Tibial nerve (tissue), 4 donors: ENCODE measurements around the gene NRN1L. TPM values are rescaled to one million over a fixed set of nuclear protein-coding genes. Genes with fewer than 3 reads are reported as not detected.

Experiments
- DNase-seq, 2 donors: peaks; one replicate each; pipeline ENCODE4 v3.0.0-alpha.2; 2019; ENCODE audit warnings: low spot score in 2 of 2
- H3K27ac ChIP-seq, 4 donors: fragments of 200-600 bp; sonication (generic) in 3 of 4; one replicate each; pipeline ENCODE4 v1.5.1; 2017 to 2019; ENCODE audit warnings: mild to moderate bottlenecking in 1 of 4
- H3K27me3 ChIP-seq, 2 donors: fragments of 200-600 bp; sonication (generic) in 1 of 2; one replicate each; pipeline versions ENCODE4 v1.5.1 to v1.6.0; 2017 to 2019
- H3K36me3 ChIP-seq, 3 donors: fragments of 200-600 bp; sonication (generic); one replicate each; pipeline ENCODE4 v1.5.1; 2018 to 2019
- H3K4me1 ChIP-seq, 4 donors: fragments of 200-600 bp; sonication (generic) in 3 of 4; one replicate each; pipeline ENCODE4 v1.5.1; 2017 to 2019
- H3K4me3 ChIP-seq, 4 donors: fragments of 200-600 bp; sonication (generic) in 3 of 4; one replicate each; pipeline ENCODE4 v1.5.1; 2017 to 2019; ENCODE audit warnings: mild to moderate bottlenecking in 1 of 4, moderate library complexity in 1 of 4
- H3K9me3 ChIP-seq, 4 donors: fragments of 200-600 bp; sonication (generic) in 3 of 4; one replicate each; pipeline ENCODE4 v1.5.1; 2017 to 2019
- EP300 ChIP-seq, 2 donors: sonication (generic); formaldehyde crosslinking; IDR thresholded peaks; one replicate each; pipeline ENCODE4 v1.6.1; 2017; ENCODE audit warnings: antibody characterized with exemption in 2 of 2, mild to moderate bottlenecking in 1 of 2
- POLR2A ChIP-seq, 2 donors: fragments of 450-650 bp; IDR thresholded peaks; one replicate each; pipeline ENCODE4 v1.6.1; 2017; ENCODE audit warnings: antibody characterized with exemption in 2 of 2, mild to moderate bottlenecking in 2 of 2, moderate library complexity in 2 of 2
- WGBS, 2 donors: methylation state at CpG; one replicate each; pipeline ENCODE4 v1.1.5; 2018; 5-methylcytosine and 5-hydroxymethylcytosine counted together
- total RNA-seq, 4 donors: library from RNA; depleted of rRNA; stranded (reverse); fragments of >200 nt; gene quantifications; one replicate each; pipeline ENCODE4 v1.1.0, GENCODE V29; 2016
- TF ChIP-seq, protein P1 (sequence below), 5 experiments: fragments of 200-600 bp in 3 of 5; fragments of 450-650 bp in 2 of 5; sonication (generic) in 3 of 5; IDR thresholded peaks; one replicate each; pipeline ENCODE4 v1.5.1; 2016 to 2019; ENCODE audit warnings: antibody characterized with exemption in 5 of 5, mild to moderate bottlenecking in 3 of 5, moderate library complexity in 2 of 5

The NRN1L gene
- total RNA-seq, 4 donors from 2014 or later: 2.0 to 15.1 (median 3.9) TPM

DNA sequence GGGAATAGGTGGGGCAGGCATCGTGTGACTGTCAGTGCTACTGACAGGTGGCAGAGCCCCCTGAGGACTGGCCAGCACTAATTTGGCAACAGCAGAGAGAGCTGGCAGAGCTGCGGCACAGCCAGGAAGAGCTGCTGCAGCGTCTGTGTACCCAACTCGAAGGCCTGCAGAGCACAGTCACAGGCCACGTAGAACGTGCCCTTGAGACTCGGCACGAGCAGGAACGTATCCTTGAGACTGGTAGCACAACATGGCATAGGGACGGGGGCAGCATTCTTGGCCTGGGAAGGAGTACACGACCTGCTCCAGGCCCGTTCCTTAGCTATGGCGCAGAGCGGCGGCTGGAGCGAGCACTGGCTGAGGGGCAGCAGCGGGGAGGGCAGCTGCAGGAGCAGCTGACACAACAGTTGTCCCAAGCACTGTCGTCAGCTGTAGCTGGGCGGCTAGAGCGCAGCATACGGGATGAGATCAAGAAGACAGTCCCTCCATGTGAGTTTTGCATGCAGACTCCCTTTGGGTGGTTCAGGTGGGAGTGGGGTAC lies 3.0 kb upstream of the NRN1L start:
- Histone ChIP-seq H3K4me3 (no peak overlapping the region), H3K27me3 (no peaks in the 10 kb centered on the region), H3K36me3 (peaks cover 4 to 89% (median 49%) of the 10 kb centered on the region in 3 donors), H3K27ac (no peak overlapping the region), H3K9me3 (no peaks in the 10 kb centered on the region), H3K4me1 (peaks cover 0 to 16% (median 7%) of the 10 kb centered on the region in 4 donors)
- 87 to 88% methylated on average over 21 of the region's 21 CpGs for WGBS, 2 donors
- TF ChIP-seq EP300 (IDR thresholded peaks at IDR 0.05): no peak
- no peak for TF ChIP-seq POLR2A (IDR thresholded peaks at IDR 0.05)
- TF ChIP-seq, protein P1, sequence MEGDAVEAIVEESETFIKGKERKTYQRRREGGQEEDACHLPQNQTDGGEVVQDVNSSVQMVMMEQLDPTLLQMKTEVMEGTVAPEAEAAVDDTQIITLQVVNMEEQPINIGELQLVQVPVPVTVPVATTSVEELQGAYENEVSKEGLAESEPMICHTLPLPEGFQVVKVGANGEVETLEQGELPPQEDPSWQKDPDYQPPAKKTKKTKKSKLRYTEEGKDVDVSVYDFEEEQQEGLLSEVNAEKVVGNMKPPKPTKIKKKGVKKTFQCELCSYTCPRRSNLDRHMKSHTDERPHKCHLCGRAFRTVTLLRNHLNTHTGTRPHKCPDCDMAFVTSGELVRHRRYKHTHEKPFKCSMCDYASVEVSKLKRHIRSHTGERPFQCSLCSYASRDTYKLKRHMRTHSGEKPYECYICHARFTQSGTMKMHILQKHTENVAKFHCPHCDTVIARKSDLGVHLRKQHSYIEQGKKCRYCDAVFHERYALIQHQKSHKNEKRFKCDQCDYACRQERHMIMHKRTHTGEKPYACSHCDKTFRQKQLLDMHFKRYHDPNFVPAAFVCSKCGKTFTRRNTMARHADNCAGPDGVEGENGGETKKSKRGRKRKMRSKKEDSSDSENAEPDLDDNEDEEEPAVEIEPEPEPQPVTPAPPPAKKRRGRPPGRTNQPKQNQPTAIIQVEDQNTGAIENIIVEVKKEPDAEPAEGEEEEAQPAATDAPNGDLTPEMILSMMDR (IDR thresholded peaks at IDR 0.05): no peak
- DNase-seq: no peak

DNA sequence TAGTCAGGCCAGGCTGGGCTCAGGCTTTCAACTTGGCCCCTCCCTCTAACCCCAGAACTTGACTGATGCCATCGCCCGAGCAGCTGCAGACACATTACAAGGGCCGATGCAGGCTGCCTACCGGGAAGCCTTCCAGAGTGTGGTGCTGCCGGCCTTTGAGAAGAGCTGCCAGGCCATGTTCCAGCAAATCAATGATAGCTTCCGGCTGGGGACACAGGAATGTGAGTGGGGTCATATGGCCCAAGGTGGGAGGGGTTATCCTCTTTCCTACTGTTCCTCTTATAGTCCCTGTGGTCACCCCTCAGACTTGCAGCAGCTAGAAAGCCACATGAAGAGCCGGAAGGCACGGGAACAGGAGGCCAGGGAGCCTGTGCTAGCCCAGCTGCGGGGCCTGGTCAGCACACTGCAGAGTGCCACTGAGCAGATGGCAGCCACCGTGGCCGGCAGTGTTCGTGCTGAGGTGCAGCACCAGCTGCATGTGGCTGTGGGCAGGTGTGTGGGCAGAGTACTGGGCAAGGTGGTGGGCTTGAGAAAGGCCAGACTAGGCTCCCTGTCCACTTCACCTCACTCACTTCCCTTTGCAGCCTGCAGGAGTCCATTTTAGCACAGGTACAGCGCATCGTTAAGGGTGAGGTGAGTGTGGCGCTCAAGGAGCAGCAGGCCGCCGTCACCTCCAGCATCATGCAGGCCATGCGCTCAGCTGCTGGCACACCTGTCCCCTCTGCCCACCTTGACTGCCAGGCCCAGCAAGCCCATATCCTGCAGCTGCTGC lies 2.1 kb upstream of the NRN1L start:
- Histone ChIP-seq H3K4me1 (peaks cover 0 to 16% (median 7%) of the 10 kb centered on the region in 4 donors), H3K27me3 (no peaks in the 10 kb centered on the region), H3K9me3 (no peaks in the 10 kb centered on the region), H3K4me3 (no peak overlapping the region), H3K27ac (peak overlapping the region in 1 of 4 donors; percentile 79), H3K36me3 (peaks cover 4 to 85% (median 48%) of the 10 kb centered on the region in 3 donors)
- 68 to 78% methylated on average over 15 of the region's 18 CpGs for WGBS, 2 donors
- TF ChIP-seq, protein P1 (IDR thresholded peaks at IDR 0.05): no peak
- TF ChIP-seq POLR2A (IDR thresholded peaks at IDR 0.05) (no peak), EP300 (IDR thresholded peaks at IDR 0.05) (no peak)
- no peak for DNase-seq

DNA sequence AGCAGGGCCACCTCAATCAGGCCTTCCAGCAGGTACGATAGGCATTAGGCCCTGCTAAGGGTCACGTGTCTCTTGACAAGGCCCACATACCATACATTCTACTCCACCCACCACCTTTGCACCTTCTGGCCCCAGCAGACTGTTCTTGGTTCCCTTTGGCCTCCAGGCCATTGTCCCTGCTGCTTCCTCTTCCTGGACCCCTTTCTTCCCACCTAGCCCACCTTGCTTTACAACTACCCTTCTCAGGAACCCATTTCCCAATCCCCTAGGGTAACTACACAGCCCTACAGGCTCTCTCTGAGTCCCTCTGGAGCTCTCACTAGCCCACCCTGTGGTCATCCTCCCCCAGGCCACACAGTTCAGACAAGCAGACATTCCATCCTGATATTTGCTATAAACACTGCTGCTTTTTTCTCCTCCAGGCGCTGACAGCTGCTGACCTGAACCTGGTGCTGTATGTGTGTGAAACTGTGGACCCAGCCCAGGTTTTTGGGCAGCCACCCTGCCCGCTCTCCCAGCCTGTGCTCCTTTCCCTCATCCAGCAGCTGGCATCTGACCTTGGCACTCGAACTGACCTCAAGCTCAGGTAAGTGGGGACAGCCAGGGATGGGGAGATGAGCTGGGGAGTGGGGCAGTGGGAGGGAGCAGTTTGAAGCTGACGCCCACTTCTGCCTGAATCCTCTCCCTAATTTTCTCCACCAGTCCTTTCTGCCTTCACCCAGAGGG lies 1.4 kb upstream of the NRN1L start:
- 64 to 75% methylated on average over 6 of the region's 6 CpGs for WGBS, 2 donors
- DNase-seq: no peak
- H3K36me3 ChIP-seq: peaks cover 4 to 77% (median 41%) of the 10 kb centered on the region in 3 donors

DNA sequence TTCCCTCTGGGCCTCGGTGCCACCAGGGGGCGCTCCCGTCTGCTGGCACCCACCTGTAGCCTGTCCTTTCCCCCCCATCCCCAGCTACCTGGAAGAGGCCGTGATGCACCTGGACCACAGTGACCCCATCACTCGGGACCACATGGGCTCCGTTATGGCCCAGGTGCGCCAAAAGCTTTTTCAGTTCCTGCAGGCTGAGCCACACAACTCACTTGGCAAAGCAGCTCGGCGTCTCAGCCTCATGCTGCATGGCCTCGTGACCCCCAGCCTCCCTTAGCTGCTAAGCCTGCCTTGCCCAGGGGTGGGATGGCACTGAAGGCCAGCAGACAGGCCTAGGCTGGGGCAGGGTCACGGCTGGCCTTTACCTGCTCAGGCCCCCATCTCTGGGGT lies 818 bp upstream of the NRN1L start:
- Histone ChIP-seq H3K27ac (peak overlapping the region; percentile 60 to 79 (median 68)), H3K27me3 (no peaks in the 10 kb centered on the region), H3K9me3 (no peaks in the 10 kb centered on the region), H3K4me3 (no peak overlapping the region), H3K4me1 (peaks cover 0 to 16% (median 7%) of the 10 kb centered on the region in 4 donors), H3K36me3 (peaks cover 4 to 72% (median 35%) of the 10 kb centered on the region in 3 donors)
- TF ChIP-seq, protein P1 (IDR thresholded peaks at IDR 0.05): peak; percentile 75 to 92 (median 84)
- TF ChIP-seq POLR2A (IDR thresholded peaks at IDR 0.05): no peak
- peak; percentile 43 to 61 for DNase-seq
- 55 to 56% methylated on average over 11 of the region's 11 CpGs for WGBS, 2 donors

More for the DNA sequence above, 1.4 kb upstream of the NRN1L start:
- Histone ChIP-seq H3K4me1 (peaks cover 0 to 16% (median 7%) of the 10 kb centered on the region in 4 donors), H3K27me3 (no peaks in the 10 kb centered on the region), H3K4me3 (no peak overlapping the region), H3K9me3 (no peaks in the 10 kb centered on the region), H3K27ac (peak overlapping the region in 1 of 4 donors; percentile 79)
- TF ChIP-seq POLR2A (IDR thresholded peaks at IDR 0.05) (no peak), EP300 (IDR thresholded peaks at IDR 0.05) (no peak)
- TF ChIP-seq, protein P1 (IDR thresholded peaks at IDR 0.05): no peak
